Panc1 (cell line): ENCODE measurements around the gene STK32C. TPM values are rescaled to one million over a fixed set of nuclear protein-coding genes. Genes with fewer than 3 reads are reported as not detected.

Experiments used
- ATAC-seq: fragments of 200-7000 bp; cut with Tn5 transposase; 2 replicates; pipeline ENCODE4 v1.9.1; 2020; ENCODE audit warnings: mild to moderate bottlenecking, moderate library complexity
- BruUV-seq: library from RNA; stranded (reverse); fragments of 400-500 nt; replicated peaks from 2 replicates; lab custom pipeline; 2021; lab: Mats Ljungman, UMichigan
- CTCF ChIA-PET: fragments of 300-600 bp; sonication (Branson Sonifier 250); formaldehyde crosslinking; loops from one replicate; lab custom pipeline; 2022; ENCODE audit warnings: antibody characterized with exemption; lab: Charles Lee
- POLR2A ChIA-PET: fragments of 300-600 bp; sonication (Branson Sonifier 250); formaldehyde crosslinking; loops from one replicate; lab custom pipeline; 2022; ENCODE audit warnings: antibody characterized with exemption; lab: Charles Lee
- DNase-seq: peaks from one replicate; pipeline ENCODE4 v3.0.0-alpha.2; 2010; ENCODE audit warnings: low read depth, low spot score
- H3K27ac ChIP-seq: 2 replicates; pipeline ENCODE4 v1.5.1; 2011; ENCODE audit warnings: mild to moderate bottlenecking, low read length, inconsistent platforms
- H3K27me3 ChIP-seq: fragments of 200-500 bp; sonication (Bioruptor generic); 2 replicates; pipeline ENCODE4 v1.6.0; 2014; ENCODE audit warnings: low read length, inconsistent platforms; ENCODE audit not compliant: control insufficient read depth, insufficient read depth
- H3K36me3 ChIP-seq: fragments of 200-500 bp; sonication (Bioruptor generic); 2 replicates; pipeline ENCODE4 v1.5.1; 2014; ENCODE audit warnings: inconsistent platforms, mild to moderate bottlenecking, low read length, moderate library complexity; ENCODE audit not compliant: control insufficient read depth, insufficient read depth
- H3K4me1 ChIP-seq: 2 replicates; pipeline ENCODE4 v1.5.1; 2011; ENCODE audit warnings: inconsistent platforms, mild to moderate bottlenecking, low read length, moderate library complexity; ENCODE audit not compliant: control insufficient read depth, insufficient read depth
- H3K4me3 ChIP-seq, 2 experiments: 2 replicates each; pipeline ENCODE4 v1.5.1; 2011 to 2012; ENCODE audit warnings: low read depth in 2 of 2, low read length in 2 of 2, mild to moderate bottlenecking in 2 of 2, inconsistent platforms in 1 of 2, moderate library complexity in 1 of 2
- H3K9me3 ChIP-seq: fragments of 200-500 bp; sonication (Bioruptor generic); 2 replicates; pipeline ENCODE4 v1.5.1; 2014; ENCODE audit warnings: low read depth, mild to moderate bottlenecking, inconsistent platforms, low read length, moderate library complexity; ENCODE audit not compliant: control insufficient read depth, insufficient read depth
- CTCF ChIP-seq: fragments of 450-650 bp; IDR thresholded peaks from 2 replicates; pipeline ENCODE4 v1.5.1; 2017; ENCODE audit warnings: mild to moderate bottlenecking
- POLR2AphosphoS5 ChIP-seq: IDR thresholded peaks from 2 replicates; pipeline ENCODE4 v1.6.1; 2012; ENCODE audit warnings: mild to moderate bottlenecking, low read depth, low read length, moderate library complexity
- SIN3A ChIP-seq: IDR thresholded peaks from 2 replicates; pipeline ENCODE4 v1.6.1; 2012; ENCODE audit warnings: low read depth, mild to moderate bottlenecking, low read length, moderate library complexity, borderline replicate concordance; ENCODE audit not compliant: insufficient read depth
- TCF7L2 ChIP-seq: IDR thresholded peaks from 2 replicates; pipeline ENCODE4 v1.6.1; 2011; ENCODE audit warnings: mild to moderate bottlenecking, low read depth, low read length, inconsistent platforms
- in situ Hi-C: cut with HindIII; loops from 2 replicates; pipeline ENCODE4 v1.10.0; 2016; ENCODE audit warnings: low sequenced_read_pairs, low pct_unique_long_range_greater_than_20kb
- intact Hi-C: fragments of 100-400 bp; cut with micrococcal nuclease; formaldehyde crosslinking; loops from one replicate; pipeline ENCODE4 v1.10.0; 2022; ENCODE audit not compliant: unreplicated experiment
- total RNA-seq: library from RNA; stranded (reverse); gene quantifications from one replicate; pipeline ENCODE4 v1.2.1, GENCODE V29; 2021; ENCODE audit not compliant: unreplicated experiment
- TF ChIP-seq, protein P1 (sequence below), 2 experiments: IDR thresholded peaks; 2 replicates each; pipeline ENCODE4 v1.6.1; 2011 to 2012; ENCODE audit warnings: low read depth in 2 of 2, control low read depth in 1 of 2, low read length in 1 of 2, mild to moderate bottlenecking in 1 of 2, moderate library complexity in 1 of 2; ENCODE audit not compliant: insufficient read depth in 1 of 2

Gene STK32C
- total RNA-seq, 1 experiment from 2014 or later = 53.7 TPM

DNA sequence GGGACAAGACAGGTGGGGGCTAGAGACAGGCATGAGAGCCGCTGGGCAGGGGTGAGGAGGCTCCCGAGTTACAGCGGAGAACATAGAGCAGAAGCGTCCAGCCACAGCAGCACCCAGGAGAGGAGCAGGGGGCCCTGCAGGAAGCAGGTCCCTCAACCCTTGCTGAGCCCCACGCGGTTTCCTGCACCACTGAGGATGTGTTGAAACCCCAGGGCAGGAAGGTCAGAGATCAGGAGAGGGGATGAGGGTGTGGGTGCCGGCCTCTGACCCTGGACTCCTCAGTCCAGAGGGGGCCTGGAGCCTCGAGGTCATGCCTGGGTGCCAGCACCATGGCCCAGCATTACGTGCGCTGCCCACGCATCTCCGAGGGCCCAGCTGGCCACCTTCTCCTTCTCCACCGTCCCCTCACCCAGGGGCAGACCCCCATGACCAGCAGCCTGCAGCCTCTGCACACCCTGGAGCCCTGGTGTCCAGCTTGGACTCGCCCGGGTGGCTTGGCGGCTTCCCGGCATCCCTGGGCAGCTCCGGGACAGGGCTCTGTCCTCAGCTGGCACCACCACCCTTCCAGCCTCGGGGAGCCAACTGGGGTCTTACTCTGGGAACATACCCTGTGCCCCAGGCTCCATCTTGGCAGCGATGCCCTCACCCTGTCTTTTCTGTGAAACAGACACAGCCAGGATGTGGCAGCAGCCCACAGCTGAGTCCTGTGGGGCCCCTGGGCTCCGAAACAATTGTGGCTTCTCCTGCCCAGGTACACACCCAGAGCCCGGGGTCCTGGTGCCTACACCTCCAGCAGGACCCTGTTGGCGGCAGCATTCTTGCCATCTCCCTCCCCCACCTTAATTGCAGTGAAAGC is 52.0 kb downstream of the STK32C start:
- no peak for ATAC-seq
- DNase-seq = no peak
- TF ChIP-seq POLR2AphosphoS5 (no peak), CTCF (no peak), SIN3A (no peak), TCF7L2 (no peak)
- TF ChIP-seq, protein P1, sequence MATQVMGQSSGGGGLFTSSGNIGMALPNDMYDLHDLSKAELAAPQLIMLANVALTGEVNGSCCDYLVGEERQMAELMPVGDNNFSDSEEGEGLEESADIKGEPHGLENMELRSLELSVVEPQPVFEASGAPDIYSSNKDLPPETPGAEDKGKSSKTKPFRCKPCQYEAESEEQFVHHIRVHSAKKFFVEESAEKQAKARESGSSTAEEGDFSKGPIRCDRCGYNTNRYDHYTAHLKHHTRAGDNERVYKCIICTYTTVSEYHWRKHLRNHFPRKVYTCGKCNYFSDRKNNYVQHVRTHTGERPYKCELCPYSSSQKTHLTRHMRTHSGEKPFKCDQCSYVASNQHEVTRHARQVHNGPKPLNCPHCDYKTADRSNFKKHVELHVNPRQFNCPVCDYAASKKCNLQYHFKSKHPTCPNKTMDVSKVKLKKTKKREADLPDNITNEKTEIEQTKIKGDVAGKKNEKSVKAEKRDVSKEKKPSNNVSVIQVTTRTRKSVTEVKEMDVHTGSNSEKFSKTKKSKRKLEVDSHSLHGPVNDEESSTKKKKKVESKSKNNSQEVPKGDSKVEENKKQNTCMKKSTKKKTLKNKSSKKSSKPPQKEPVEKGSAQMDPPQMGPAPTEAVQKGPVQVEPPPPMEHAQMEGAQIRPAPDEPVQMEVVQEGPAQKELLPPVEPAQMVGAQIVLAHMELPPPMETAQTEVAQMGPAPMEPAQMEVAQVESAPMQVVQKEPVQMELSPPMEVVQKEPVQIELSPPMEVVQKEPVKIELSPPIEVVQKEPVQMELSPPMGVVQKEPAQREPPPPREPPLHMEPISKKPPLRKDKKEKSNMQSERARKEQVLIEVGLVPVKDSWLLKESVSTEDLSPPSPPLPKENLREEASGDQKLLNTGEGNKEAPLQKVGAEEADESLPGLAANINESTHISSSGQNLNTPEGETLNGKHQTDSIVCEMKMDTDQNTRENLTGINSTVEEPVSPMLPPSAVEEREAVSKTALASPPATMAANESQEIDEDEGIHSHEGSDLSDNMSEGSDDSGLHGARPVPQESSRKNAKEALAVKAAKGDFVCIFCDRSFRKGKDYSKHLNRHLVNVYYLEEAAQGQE (IDR thresholded peaks at IDR 0.05; ENCODE audit: insufficient read depth in 1 of 2, low read depth in 2 of 2, low read length in 1 of 2) = no peak
- Histone ChIP-seq H3K9me3 (no peaks in the 10 kb centered on the region), H3K27ac (no peak overlapping the region), H3K36me3 (no peaks in the 10 kb centered on the region), H3K4me3 (no peak overlapping the region), H3K27me3 (no peaks in the 10 kb centered on the region), H3K4me1 (peaks cover 4% of the 10 kb centered on the region; the same call in 1 of the 2 replicates)
- ChIA-PET CTCF (no interaction called here), POLR2A (no interaction called here)
- in situ Hi-C loops = no loop called here
- intact Hi-C loops = no loop called here
- BruUV-seq = no TSS peak

DNA sequence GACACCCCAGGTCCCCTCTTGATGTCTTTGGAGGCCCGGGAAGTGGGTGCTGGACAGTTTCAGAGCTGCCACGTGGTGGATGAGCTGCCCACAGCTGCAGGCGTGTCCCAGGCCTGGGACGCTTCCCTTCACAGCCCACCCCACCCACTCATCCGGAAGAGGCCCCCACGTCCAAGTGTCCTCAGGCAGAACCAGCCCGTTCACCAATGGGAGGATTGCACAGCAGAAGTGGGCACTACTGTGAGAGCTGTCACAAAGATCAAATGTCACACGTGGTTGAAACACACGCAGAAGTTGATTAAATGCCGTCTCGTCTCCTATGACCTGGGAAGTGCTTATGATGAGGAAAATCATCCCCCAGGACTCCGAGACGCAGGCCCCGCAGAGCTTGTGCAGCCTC is 52.9 kb downstream of the STK32C start:
- in situ Hi-C loops = no loop called here

More for the DNA sequence above, 52.9 kb downstream of the STK32C start:
- Histone ChIP-seq H3K9me3 (no peaks in the 10 kb centered on the region), H3K27me3 (no peaks in the 10 kb centered on the region), H3K27ac (no peak overlapping the region), H3K4me3 (no peak overlapping the region), H3K36me3 (no peaks in the 10 kb centered on the region), H3K4me1 (peaks cover 4% of the 10 kb centered on the region; the same call in 1 of the 2 replicates)
- TF ChIP-seq TCF7L2 (no peak), POLR2AphosphoS5 (no peak), SIN3A (no peak), CTCF (no peak)
- TF ChIP-seq, protein P1 (IDR thresholded peaks at IDR 0.05; ENCODE audit: insufficient read depth in 1 of 2, low read depth in 2 of 2, low read length in 1 of 2) = no peak
- CTCF ChIA-PET = no interaction called here
- DNase-seq (no peak), ATAC-seq (no peak)
- no TSS peak for BruUV-seq
- intact Hi-C loops = no loop called here
- POLR2A ChIA-PET = interaction anchor here (0.7 kb wide), 1 partner anchor 43 kb away, joined by 7 read pairs; no protein-coding TSS in a partner anchor
